H1 (cell line): ENCODE results near the gene ANKRD27. TPM values are rescaled to one million over a fixed set of nuclear protein-coding genes. Genes with fewer than 3 reads are reported as not detected.

Source experiments
- CTCF ChIA-PET: fragments of 300-600 bp; sonication (Branson Sonifier 250); formaldehyde crosslinking; loops from one replicate; lab custom pipeline; 2021; ENCODE audit not compliant: partially characterized antibody; lab: Charles Lee
- POLR2A ChIA-PET: fragments of 300-600 bp; sonication (Branson Sonifier 250); formaldehyde crosslinking; loops from one replicate; lab custom pipeline; 2021; ENCODE audit warnings: inconsistent platforms; ENCODE audit not compliant: partially characterized antibody; lab: Charles Lee
- DNase-seq, 2 experiments: peaks; one replicate each; pipeline versions ENCODE4 v3.0.0 to v3.0.0-alpha.2; 2010 to 2022; ENCODE audit warnings: low spot score in 2 of 2, low read depth in 1 of 2, mixed read lengths in 1 of 2
- FAIRE-seq: peaks from 2 replicates; lab custom pipeline; 2011; peaks lifted over from hg19 to GRCh38; lab: Jason Lieb, UNC
- H2AFZ ChIP-seq: 2 replicates; pipeline ENCODE4 v1.8.1; 2012; ENCODE audit warnings: low read length, inconsistent platforms
- H2AK5ac ChIP-seq: 2 replicates; pipeline ENCODE4 v1.6.1; 2013; ENCODE audit warnings: low read depth, low read length
- H2BK120ac ChIP-seq: replicated peaks from 2 replicates; pipeline ENCODE3; 2013; ENCODE audit warnings: low read depth, low read length, inconsistent platforms
- H2BK12ac ChIP-seq: 2 replicates; pipeline ENCODE4 v1.6.1; 2013; ENCODE audit warnings: low read depth, low read length
- H2BK15ac ChIP-seq: 2 replicates; pipeline ENCODE4 v1.6.1; 2013; ENCODE audit warnings: low read length
- H2BK20ac ChIP-seq: 2 replicates; pipeline ENCODE4 v1.6.1; 2013; ENCODE audit warnings: low read length
- H2BK5ac ChIP-seq: 2 replicates; pipeline ENCODE4 v1.6.1; 2013; ENCODE audit warnings: low read depth, low read length
- H3K14ac ChIP-seq: 2 replicates; pipeline ENCODE4 v1.6.1; 2013; ENCODE audit warnings: inconsistent platforms; ENCODE audit not compliant: insufficient read length
- H3K18ac ChIP-seq: 2 replicates; pipeline ENCODE4 v1.6.1; 2013; ENCODE audit warnings: low read length; ENCODE audit errors: extremely low read depth
- H3K23ac ChIP-seq: 2 replicates; pipeline ENCODE4 v1.6.1; 2013; ENCODE audit warnings: inconsistent platforms; ENCODE audit not compliant: insufficient read length
- H3K23me2 ChIP-seq: 2 replicates; pipeline ENCODE4 v1.6.1; 2013; ENCODE audit warnings: low read depth, low read length
- H3K27ac ChIP-seq: 2 replicates; pipeline ENCODE4 v1.6.1; 2011; ENCODE audit warnings: low read depth, low read length, inconsistent platforms
- H3K27me3 ChIP-seq, 4 experiments: replicated peaks in 1 of 4; 1 replicate in 1 of 4; 2 replicates in 3 of 4; pipeline versions ENCODE4 v1.6.1 to v1.8.1; 2011 to 2013; ENCODE audit warnings: low read length in 3 of 4, mild to moderate bottlenecking in 3 of 4, inconsistent platforms in 2 of 4, mixed read lengths in 2 of 4, moderate library complexity in 1 of 4; ENCODE audit not compliant: control insufficient read depth in 3 of 4, insufficient read depth in 3 of 4; ENCODE audit errors: extremely low read depth in 1 of 4
- H3K36me3 ChIP-seq, 4 experiments: 2 replicates each; pipeline versions ENCODE4 v1.6.1 to v1.8.1; 2011 to 2013; ENCODE audit warnings: mild to moderate bottlenecking in 4 of 4, low read length in 3 of 4, moderate library complexity in 2 of 4, control low read depth in 1 of 4, inconsistent platforms in 1 of 4; ENCODE audit not compliant: insufficient read depth in 4 of 4, control insufficient read depth in 2 of 4
- H3K4ac ChIP-seq: replicated peaks from 2 replicates; pipeline ENCODE3; 2013; ENCODE audit warnings: low read length, low read depth, mixed read lengths, inconsistent platforms; ENCODE audit not compliant: insufficient read length
- H3K4me1 ChIP-seq, 4 experiments: replicated peaks in 1 of 4; 1 replicate in 1 of 4; 2 replicates in 3 of 4; pipeline versions ENCODE4 v1.6.1 to v1.8.1; 2011 to 2013; ENCODE audit warnings: low read length in 3 of 4, inconsistent platforms in 2 of 4, mixed read lengths in 1 of 4; ENCODE audit not compliant: insufficient read depth in 4 of 4, control insufficient read depth in 3 of 4
- H3K4me2 ChIP-seq, 2 experiments: 2 replicates each; pipeline versions ENCODE4 v1.6.1 to v1.8.1; 2011 to 2013; ENCODE audit warnings: low read depth in 2 of 2, low read length in 2 of 2, control low read depth in 1 of 2, inconsistent platforms in 1 of 2, mild to moderate bottlenecking in 1 of 2; ENCODE audit not compliant: insufficient read depth in 1 of 2
- H3K4me3 ChIP-seq, 4 experiments: fragments of 200-600, 300-600 bp in 1 of 4; sonication (generic), shearing (Covaris generic), sonication (Bioruptor Twin) in 1 of 4; 2 replicates each; pipeline versions ENCODE4 v1.5.1 to v1.8.1; 2011 to 2016; ENCODE audit warnings: low read length in 4 of 4, low read depth in 3 of 4, control low read depth in 2 of 4, inconsistent platforms in 2 of 4, mild to moderate bottlenecking in 2 of 4, mixed read lengths in 1 of 4, moderate library complexity in 1 of 4; ENCODE audit not compliant: insufficient read depth in 2 of 4; ENCODE audit errors: extremely low read depth in 1 of 4
- H3K56ac ChIP-seq: replicated peaks from 2 replicates; pipeline ENCODE3; 2013; ENCODE audit warnings: low read depth, mild to moderate bottlenecking, mixed read lengths, low read length, inconsistent platforms; ENCODE audit not compliant: insufficient read length
- H3K79me1 ChIP-seq: 2 replicates; pipeline ENCODE4 v1.6.1; 2013; ENCODE audit warnings: low read depth, low read length, control low read depth
- H3K79me2 ChIP-seq, 2 experiments: 2 replicates each; pipeline versions ENCODE4 v1.6.1 to v1.8.1; 2012 to 2013; ENCODE audit warnings: low read length in 2 of 2, mild to moderate bottlenecking in 2 of 2, inconsistent platforms in 1 of 2; ENCODE audit not compliant: insufficient read depth in 2 of 2, control insufficient read depth in 1 of 2
- H3K9ac ChIP-seq, 4 experiments: replicated peaks in 1 of 4; 1 replicate in 1 of 4; 2 replicates in 3 of 4; pipeline versions ENCODE4 v1.6.1 to v1.8.1; 2011 to 2013; ENCODE audit warnings: low read depth in 3 of 4, low read length in 3 of 4, control low read depth in 2 of 4, mild to moderate bottlenecking in 2 of 4, moderate library complexity in 2 of 4, inconsistent platforms in 1 of 4; ENCODE audit errors: extremely low read depth in 1 of 4
- H3K9me3 ChIP-seq, 2 experiments: 2 replicates each; pipeline versions ENCODE4 v1.6.1 to v1.8.1; 2012 to 2013; ENCODE audit warnings: mild to moderate bottlenecking in 2 of 2, moderate library complexity in 2 of 2, control low read depth in 1 of 2, inconsistent platforms in 1 of 2, low read depth in 1 of 2, low read length in 1 of 2, mixed read lengths in 1 of 2; ENCODE audit not compliant: insufficient read depth in 2 of 2
- H4K20me1 ChIP-seq, 2 experiments: replicated peaks in 1 of 2; 2 replicates each; pipeline versions ENCODE3 to v1.8.1; 2011 to 2013; ENCODE audit warnings: inconsistent platforms in 2 of 2, low read length in 2 of 2, mild to moderate bottlenecking in 1 of 2; ENCODE audit not compliant: insufficient read depth in 2 of 2, control insufficient read depth in 1 of 2
- H4K5ac ChIP-seq: 2 replicates; pipeline ENCODE4 v1.6.1; 2013; ENCODE audit warnings: low read length, low read depth, mixed read lengths, inconsistent platforms; ENCODE audit not compliant: insufficient read length
- H4K8ac ChIP-seq: 2 replicates; pipeline ENCODE4 v1.8.0; 2013; ENCODE audit warnings: mild to moderate bottlenecking, moderate library complexity, low read length, inconsistent platforms; ENCODE audit not compliant: insufficient read depth; ENCODE audit errors: extremely low read depth
- H4K91ac ChIP-seq: replicated peaks from 2 replicates; pipeline ENCODE3; 2013; ENCODE audit warnings: low read length, mixed read lengths, inconsistent platforms; ENCODE audit not compliant: insufficient read length
- ASH2L ChIP-seq: fragments of 200-600, 300-600 bp; sonication (generic); IDR thresholded peaks from one replicate; pipeline ENCODE4 v1.7.1; 2017; ENCODE audit warnings: low read length
- CHD1 ChIP-seq: IDR thresholded peaks from 2 replicates; pipeline ENCODE4 v1.6.1; 2012; ENCODE audit warnings: low read depth, low read length, improper control_type of control experiment
- JUN ChIP-seq: IDR thresholded peaks from 2 replicates; pipeline ENCODE4 v1.6.1; 2011; ENCODE audit warnings: low read depth, mild to moderate bottlenecking, improper control_type of control experiment, low read length
- JUND ChIP-seq: IDR thresholded peaks from 2 replicates; pipeline ENCODE4 v1.6.1; 2011; ENCODE audit warnings: mild to moderate bottlenecking, improper control_type of control experiment, low read length
- PHF8 ChIP-seq: fragments of 200-600 bp; sonication (generic); conservative IDR thresholded peaks from 2 replicates; pipeline ENCODE4 v1.7.1; 2012; ENCODE audit warnings: low read depth, mild to moderate bottlenecking, inconsistent platforms, low read length, moderate library complexity
- SIRT6 ChIP-seq: IDR thresholded peaks from one replicate; pipeline ENCODE4 v1.7.1; 2012; ENCODE audit warnings: low read length, inconsistent platforms
- WGBS, 2 experiments: shearing (Covaris generic) in 1 of 2; methylation state at CpG; one replicate each; pipeline versions ENCODE4 v1.1.6 to v1.1.7; 2013 to 2015; ENCODE audit warnings: low lambda C conversion rate in 2 of 2, mixed read lengths in 2 of 2, inconsistent platforms in 1 of 2, low coverage in 1 of 2, missing lambda C conversion rate in 1 of 2; ENCODE audit not compliant: insufficient replicate concordance in 2 of 2, insufficient coverage in 1 of 2, insufficient read length in 1 of 2; ENCODE audit errors: extremely low coverage in 1 of 2, missing lambda C conversion rate in 1 of 2; 5-methylcytosine and 5-hydroxymethylcytosine counted together
- polyA plus RNA-seq, 7 experiments: library from polyadenylated mRNA; depleted of rRNA in 3 of 7; stranded (reverse) in 5 of 7; unstranded in 2 of 7; fragments of >200 nt in 5 of 7; fragments of 200-250 nt in 2 of 7; gene quantifications; 1 replicate in 5 of 7; 2 replicates in 1 of 7; 4 replicates in 1 of 7; pipeline versions ENCODE4 v1.2.1 to v1.2.3, GENCODE V29; 2011 to 2013; ENCODE audit warnings: missing spikeins in 2 of 7, mixed read lengths in 2 of 7
- total RNA-seq: library from RNA; stranded (reverse); fragmentation: NEBNext Ultra II Directional; extraction: Animal tissue kit (Norgen Biotek cat#: 25700); gene quantifications from 2 replicates; pipeline ENCODE4 v1.2.1, GENCODE V29; 2021

Gene ANKRD27
- total and polyA plus RNA-seq, 2 of the 8 experiments (the other 6 are each of a cell fraction or from before 2014, with no cell fraction given): 27.9 to 55.7 TPM

DNA sequence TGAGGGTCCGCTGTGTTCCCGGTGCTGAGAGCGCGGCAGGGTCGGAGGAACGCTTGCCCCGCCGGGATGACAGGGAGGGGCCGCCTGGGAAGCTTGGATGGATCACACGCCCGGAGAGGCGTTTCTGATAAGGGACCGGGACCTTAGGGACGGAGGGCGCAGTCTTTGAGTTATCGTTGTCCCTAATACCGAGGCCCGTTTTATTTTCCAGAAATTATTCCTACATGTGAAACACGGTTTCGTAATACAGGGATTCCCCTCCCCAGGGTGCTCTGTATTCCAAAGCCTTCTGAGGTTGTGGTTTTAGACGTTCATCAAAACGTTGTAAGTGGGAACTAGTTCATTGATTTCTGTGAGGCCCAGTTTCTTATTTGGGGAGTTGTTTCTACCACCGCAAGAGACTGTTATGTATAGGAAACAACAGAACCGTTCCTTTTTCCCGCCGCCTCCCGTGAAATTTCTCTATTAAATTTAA lies 93.2 kb downstream of the ANKRD27 start:
- Histone ChIP-seq H3K14ac (no peak overlapping the region), H3K27ac (peak overlapping the region; percentile 70; the same call in 1 of the 2 replicates), H3K4me3 (peak overlapping the region; percentile 70 to 92 (median 83)), H3K4me1 (peaks cover 0 to 6% (median 0%) of the 10 kb centered on the region in 4 experiments; a peak in 2 of 7 replicates), H3K79me2 (peaks cover 0 to 9% of the 10 kb centered on the region in 2 experiments; a peak in 1 of 4 replicates), H4K5ac (no peak overlapping the region), H3K23me2 (peaks cover 7% of the 10 kb centered on the region; the same call in 1 of the 2 replicates), H2BK5ac (no peak overlapping the region), H2BK120ac (no peak overlapping the region), H2BK20ac (no peak overlapping the region), H3K27me3 (peaks cover 0 to 2% (median 0%) of the 10 kb centered on the region in 4 experiments; a peak in 3 of 7 replicates), H2BK15ac (no peak overlapping the region), H4K20me1 (peaks cover 0 to 5% of the 10 kb centered on the region in 2 experiments), H3K9ac (peak overlapping the region; percentile 37 to 75 (median 66)), H3K9me3 (no peaks in the 10 kb centered on the region), H3K4me2 (peak overlapping the region; percentile 78 to 87), H3K23ac (no peak overlapping the region), H4K8ac (peak overlapping the region; percentile 95; the same call in 1 of the 2 replicates), H3K36me3 (peaks cover 6 to 28% (median 17%) of the 10 kb centered on the region in 4 experiments), H3K79me1 (no peaks in the 10 kb centered on the region), H3K18ac (no peak overlapping the region; the same call in 1 of the 2 replicates), H4K91ac (no peak overlapping the region), H2AFZ (peak overlapping the region; percentile 4; the same call in 1 of the 2 replicates), H2AK5ac (no peak overlapping the region), H3K56ac (no peak overlapping the region), H2BK12ac (no peak overlapping the region), H3K4ac (no peak overlapping the region)
- 12% methylated on average over 27 of the region's 27 CpGs; no CpG with 5 or more reads in 1 of the 2 experiments for WGBS, 2 experiments
- POLR2A ChIA-PET: interaction anchor here (0.6 to 2.3 kb wide), 3 partner anchors 10 to 729 kb away, joined by 3 to 10 read pairs (median 3); no protein-coding TSS in a partner anchor
- FAIRE-seq (no peak), DNase-seq (peak in 1 of 2 experiments; percentile 54)
- CTCF ChIA-PET: interaction anchor here (0.6 to 1.3 kb wide), 2 partner anchors 12 to 19 kb away, joined by 3 to 4 read pairs; no protein-coding TSS in a partner anchor
- TF ChIP-seq PHF8 (no peak), ASH2L (no peak), JUND (no peak), JUN (no peak), SIRT6 (no peak), CHD1 (no peak)
